NCI-H2107 (cell line): ENCODE results near the gene HOXD8.
A peak's percentile ranks its signal among the peaks of the same experiment; 100 is the strongest.

Source experiments
- DNase-seq: peaks from one replicate; lab custom pipeline; 2025; lab: John Stamatoyannopoulos, UW

The HOXD8 gene

DNA sequence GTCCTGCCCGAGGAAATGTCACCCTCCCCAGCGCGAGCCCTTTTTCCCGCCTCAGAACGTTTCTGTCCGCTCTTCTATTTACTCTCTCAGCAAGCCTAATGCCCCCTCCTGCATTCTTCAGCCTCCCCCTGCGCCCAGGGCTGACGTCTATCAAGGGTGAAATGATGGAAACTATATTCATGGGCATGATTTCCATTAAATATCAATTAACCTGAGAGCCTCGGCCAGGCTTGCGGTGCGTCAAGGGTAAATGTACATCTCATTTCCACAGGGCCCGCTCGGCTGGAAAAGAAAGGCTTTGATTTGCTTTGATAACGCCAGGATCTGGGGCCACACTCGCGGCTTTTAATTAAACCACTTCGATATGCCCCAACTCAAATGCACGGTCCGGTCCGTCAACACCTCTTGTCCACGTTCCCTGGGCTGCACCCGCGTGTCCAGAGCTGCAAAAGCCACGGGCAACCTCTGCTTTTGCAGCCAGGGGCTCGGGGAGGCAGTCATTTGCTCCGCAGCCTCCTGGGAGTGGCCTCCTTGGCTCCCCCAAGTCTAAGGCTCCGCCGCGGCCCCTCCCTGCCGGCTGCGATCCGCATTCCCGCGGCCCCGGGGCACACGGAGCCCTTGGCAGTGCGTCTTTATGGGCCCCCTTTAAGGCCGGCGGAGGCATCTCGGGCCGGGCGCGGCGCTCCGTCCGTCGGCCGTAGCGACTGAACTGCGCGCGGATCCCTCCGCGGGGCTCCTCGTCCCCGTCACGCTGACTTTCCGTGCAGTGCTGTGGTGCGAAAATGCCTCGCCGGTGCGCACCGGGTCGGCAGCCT is at the start of gene HOXD8:
TSS of gene HOXD8 (plus strand) at position 724 of the 815 bp plus-strand sequence. CDS start 662 bp downstream, outside the sequence.
- peak; percentile 38 for DNase-seq

DNA sequence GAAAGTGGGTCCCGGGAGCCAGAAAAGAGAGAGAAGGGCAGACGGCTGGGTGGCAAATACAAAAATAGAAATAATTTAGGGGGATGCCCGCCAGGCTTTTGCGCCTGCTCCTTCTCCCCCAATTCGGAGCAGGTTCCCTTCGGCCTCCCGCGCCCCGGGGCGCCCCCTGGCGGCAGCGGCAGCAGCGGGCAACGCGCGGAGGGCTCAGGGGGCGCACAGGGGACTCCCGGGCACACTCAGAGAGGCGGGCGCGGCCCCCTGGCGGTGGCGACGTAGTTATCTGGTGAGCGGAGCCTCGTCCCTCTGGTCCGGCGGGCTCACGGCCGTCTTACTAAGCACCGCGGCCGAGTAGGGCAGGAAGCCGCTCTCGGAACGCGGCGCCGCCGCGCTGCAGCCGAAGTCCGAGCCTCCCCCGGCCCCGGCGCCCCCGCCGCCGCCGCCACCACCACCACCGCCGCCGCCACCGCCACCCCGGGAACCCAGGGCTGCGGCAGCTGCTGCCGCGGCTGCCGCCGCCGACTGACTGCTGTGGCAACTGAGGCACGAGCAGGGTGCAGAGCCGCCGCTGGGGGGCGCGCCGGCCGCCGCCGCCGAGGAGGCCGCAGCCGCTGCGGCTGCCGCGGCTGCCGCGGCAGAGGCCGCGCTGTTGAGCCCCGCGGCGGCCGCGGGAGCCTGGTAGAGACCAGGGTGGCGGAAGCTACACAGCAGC is 49.5 kb upstream of the HOXD8 start:
- DNase-seq, result peak; percentile 58

DNA sequence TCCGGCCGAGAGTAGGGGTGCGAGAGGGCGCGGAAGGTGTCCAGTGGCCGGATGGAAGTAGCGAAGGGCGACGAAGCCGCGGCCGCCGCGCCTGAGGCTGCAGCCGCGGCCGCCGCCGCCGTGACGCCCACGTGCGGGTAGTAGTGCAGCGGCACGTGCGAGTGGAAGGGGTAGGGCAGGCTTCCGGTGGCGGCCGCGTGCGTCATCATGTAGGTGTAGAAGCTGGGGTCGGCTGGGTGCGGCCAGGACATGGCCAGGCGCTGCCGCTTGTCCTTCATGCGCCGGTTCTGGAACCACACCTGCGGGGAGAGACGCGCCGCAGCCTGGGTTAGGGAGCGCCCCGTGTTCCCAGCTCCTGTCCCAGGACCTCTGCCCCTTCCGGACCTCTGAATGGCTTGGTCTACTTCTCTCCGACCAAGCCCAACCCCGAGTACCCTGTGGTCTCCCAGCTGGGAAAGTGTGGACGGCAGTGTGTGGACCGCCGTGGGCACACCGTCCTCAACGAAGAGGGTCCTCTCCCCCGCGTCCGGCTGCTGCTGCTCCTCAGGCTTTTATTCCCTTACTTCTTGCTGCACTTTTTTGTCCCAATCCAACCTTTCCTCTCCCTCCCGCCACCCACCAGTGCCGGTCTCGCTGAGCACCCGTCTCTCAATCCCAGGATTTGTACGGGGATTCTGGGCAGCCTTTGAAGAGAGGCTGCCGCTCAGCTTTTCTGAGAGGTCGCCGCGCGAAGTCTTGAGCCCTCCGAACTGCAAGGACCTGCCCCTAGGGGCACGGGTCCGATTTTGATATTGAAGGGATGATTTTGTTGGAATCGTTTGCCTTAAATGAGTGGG is 48.7 kb upstream of the HOXD8 start:
- no peak for DNase-seq

DNA sequence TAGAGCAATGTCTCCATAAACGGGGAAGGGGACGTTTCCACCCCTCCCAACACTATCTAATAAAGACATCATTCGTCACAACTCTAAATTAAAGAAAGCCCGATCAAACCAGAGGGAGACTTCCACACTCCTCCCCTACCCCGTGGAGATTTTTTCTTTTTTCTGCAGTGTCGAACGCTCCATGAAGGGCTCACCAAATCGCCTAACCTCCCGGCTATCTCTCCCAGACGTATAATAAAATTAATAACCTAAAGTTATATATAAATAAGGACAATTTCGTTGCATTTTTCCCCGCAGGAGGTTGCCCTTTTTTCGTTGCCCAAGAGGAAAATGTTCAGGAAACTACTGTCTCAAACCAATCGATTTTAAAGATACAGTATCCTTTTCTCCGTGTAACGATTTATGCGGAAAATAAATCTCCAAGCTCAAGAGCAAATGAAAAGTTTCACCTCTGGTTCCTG is 48.1 kb upstream of the HOXD8 start:
- no peak for DNase-seq

DNA sequence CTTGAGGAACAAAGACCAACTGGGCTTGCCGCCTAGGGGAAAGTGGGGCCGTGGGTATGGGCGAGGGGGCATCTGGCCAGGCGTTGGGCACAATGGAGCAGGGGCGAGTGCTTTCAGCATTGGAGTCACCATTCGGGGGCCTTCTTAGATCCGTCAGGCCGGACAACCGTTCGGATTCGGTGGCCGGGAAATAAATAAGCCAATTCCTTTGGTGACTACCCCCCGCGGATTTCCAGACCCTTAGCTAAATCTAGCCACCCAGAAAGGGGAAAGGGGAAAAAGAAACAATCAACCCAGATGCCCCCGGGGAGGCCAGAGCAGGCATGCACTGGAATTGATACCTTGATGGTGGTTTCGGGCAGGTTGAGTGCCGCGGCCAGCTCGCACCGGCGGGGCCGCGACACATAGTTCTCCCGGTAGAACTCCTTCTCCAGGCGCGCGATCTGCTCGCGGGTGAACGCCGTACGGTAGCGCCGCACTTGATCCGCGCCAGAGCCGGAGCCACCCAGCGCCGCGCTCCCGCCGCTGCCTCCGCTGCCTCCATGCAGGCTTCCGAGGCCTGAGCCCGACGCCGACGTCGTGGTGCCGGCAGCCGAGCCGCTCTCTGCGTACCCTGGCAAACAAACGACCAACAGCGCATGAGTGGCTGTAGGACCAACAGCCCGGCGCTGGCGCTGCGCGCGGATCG is 47.5 kb upstream of the HOXD8 start:
- DNase-seq, result no peak

DNA sequence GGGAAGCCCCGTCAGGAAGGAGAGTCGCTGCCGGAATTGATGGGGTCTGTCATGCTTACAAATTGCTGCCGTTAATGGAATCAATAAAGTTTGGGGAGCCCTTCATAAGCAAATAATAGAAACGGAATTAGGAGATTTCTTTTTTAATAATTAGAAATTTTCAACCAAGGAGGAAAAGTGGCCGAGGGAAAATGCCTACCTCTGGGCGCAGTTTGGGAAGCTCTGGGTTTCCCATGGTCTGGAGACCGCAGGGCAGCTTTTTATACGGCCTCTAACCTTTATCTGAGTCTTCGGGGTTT is 47.0 kb upstream of the HOXD8 start:
- DNase-seq, result no peak

DNA sequence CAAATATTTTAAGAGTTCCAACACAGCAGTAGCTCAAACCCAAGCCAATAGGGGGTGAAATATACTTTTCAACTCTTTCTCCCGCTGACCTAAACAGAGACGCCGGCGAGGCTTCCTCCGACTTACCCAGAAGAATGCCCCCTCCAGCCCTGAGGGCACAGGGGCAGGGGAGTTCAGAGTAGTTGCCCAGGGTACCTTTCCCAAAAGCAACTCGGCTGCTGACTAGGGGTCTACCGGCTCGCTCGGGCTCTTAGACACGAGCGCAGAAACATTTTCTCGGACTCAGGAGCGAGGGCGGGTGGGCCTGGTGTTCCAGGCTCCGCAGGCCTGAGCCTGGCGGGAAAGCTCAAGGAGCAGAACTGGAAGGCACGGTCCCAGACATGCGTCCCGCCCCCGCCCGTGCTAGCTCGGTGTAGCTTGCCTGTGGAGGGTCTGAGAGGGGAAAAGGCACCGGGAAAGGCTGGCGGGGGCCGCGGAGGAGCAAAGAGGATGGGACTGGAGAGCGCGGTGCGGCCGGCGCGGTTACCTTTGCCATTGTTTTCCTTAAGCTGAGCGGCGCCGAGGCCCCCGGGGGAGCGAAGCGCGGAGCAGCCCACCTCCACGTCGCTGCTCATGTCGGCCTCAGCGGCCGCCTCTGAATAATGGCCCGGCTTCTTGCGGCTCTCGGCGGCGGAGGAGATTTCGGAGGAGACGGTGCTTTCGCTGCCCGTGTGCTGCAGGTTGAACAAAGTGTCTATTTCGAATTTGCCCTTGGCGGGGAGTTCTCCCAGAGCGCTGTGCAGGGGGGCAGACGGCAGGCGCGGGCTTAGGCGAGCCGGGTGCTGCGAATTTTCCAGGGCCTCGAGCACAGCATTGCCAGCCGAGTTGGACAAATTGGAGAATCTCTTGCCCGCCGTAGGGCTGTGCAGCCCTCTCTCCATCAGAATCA is 46.4 kb upstream of the HOXD8 start:
- DNase-seq, result no peak

DNA sequence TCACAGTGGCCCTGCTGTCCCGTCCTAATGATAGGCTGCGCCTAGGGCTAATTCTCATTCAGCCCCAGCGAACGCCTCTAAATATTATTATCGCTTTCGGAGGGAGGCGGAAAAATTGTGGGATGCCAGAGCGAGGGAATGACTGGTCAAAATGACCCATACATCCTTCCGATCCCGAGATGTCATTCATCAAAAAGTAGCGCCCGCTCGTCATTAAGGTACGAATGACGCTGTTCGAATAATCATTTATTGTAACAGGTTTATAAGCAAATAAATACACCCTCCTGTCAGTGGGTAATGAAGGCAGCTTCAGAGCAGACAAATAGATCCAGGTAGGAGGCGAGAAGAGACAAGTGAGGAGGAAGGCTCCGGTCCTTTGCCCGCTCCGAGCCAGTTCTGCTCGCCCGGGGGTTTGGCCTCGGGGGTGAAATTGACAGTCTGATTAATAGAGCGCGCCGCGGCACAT is 45.7 kb upstream of the HOXD8 start, which contains the start of gene EVX2:
TSS of gene EVX2 (minus strand) at position 167 of the 466 bp plus-strand sequence. CDS start 186 bp downstream, outside the sequence.
- DNase-seq, result no peak

DNA sequence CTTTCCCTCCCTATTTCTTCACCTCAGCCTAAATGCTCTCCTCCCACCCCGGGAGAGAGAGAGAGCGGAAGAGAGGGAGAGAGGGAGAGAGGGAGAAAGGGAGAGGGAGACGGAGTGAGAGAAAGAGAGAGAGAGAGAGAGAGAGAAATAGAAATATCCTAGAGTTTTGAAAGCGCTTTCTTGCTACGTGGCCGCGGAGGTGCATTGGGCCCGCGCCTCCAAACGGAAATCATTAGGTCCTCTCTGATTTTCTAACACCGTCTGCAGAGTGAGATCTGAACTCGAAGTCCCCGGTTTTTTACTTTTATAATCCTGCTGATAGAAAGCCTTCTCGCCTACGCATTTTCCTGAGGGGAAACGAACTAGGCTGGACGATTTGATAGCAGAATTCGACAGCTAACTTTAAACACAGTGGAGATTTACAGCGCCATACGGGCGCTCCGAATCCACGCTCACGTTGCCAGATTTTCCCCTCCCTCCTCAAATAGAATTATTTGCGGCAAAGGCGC is 44.8 kb upstream of the HOXD8 start:
- no peak for DNase-seq

DNA sequence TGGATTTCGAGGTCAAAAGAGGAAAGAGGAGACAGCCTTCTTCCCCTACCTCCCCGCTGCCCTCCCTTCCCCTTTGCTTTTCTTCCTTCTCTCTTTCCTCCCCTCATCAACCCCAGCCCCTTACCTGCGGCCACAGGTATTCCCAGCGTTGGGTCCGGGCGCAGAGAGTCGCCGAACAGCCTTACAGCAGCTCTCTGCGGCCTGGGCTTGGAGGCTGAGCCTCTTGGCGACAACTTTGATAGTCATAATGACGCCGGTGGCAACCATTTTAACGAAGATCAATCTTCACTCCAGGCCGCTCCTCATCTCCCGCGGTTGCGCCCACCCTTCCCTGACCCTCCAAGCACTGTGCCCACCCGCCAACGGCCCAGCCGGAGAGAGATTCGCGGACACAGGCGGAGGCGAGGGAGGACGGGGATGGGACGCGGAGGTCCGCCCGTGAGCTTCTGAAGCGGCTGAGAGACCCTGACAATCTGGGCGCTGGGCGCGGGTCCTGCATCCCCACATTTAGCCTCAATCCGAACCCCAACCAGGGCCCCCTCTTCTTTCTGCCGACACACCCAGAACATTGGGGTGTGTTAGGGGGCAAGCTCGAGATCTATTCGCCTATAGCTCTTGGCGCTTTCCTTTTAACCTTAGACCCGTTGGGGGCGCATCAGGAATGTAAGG is 44.3 kb upstream of the HOXD8 start:
- DNase-seq, result no peak

DNA sequence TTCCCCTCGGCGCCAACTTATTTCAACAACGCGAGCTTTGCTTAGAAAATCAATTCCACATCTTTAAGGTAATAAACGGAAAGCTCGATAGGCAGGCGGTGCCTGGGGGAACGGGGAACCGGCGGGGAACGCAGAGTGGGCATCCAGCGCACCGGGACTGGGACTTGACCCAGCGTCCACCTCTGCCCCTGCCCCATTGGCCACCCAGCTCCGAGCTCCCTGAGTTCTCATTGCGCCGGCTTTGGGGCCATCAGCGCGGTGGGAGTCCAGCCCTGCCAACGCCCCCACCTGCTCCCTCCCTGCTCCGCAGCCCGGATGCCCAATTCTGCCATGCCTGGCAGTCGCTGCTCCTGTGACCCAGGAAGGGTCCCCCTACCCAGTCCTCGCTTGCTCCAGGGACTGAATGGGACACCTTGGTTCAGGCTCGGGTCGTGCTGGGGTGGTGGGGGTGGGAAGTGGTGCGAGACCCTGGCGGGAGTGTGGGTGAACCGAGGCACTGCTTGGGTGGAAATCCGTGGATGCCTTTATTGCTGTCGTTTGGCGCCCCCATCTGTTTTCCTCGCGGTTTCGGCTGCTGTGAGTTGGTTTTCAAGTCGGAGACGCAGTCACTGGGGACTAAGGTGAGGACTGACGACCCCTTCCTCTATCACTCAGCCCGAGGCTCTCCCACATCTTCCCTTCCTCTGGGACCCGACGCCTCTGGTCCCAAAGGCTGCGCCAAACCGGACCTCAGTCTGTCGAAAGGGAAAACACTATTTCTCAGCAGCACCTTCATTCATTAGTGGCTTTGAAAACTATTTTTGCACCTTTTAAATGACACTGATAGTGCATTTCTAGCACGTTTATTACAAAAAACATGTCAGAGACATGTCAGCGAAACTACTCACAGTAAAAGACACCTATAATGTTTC is 43.4 kb upstream of the HOXD8 start:
- no peak for DNase-seq

DNA sequence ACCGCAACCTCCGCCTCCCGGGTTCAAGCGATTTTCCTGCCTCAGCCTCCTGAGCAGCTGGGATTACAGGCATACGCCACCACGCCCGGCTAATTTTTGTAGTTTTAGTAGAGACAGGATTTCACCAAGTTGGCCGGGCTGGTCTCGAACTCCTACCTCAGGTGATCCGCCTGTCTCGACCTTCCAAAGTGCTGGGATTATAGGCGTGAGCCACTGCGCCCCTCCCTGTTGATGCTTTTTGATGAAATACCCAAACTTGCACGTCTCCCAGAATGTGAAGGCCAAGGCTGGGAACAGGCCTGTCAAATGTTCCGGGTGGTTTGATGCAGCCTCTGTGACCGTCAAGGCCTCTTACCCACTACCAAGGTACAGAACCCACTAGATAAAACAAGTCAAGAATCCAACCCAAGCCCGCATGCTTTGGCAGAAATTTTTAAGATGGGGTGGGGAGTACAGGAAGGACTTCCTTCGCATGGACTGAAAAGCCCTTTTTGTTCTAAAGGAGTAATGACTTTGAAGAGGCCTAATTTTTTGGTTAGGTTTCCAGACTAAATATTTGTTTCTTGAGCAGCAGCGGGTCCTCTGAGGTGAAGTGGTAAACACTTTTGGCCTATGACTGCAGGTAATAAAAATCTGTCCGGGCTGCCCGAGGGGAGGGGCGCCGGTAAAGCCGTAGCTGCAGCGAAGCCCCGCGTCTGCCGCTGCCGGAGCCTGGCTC is 42.0 kb upstream of the HOXD8 start:
- DNase-seq, result no peak

DNA sequence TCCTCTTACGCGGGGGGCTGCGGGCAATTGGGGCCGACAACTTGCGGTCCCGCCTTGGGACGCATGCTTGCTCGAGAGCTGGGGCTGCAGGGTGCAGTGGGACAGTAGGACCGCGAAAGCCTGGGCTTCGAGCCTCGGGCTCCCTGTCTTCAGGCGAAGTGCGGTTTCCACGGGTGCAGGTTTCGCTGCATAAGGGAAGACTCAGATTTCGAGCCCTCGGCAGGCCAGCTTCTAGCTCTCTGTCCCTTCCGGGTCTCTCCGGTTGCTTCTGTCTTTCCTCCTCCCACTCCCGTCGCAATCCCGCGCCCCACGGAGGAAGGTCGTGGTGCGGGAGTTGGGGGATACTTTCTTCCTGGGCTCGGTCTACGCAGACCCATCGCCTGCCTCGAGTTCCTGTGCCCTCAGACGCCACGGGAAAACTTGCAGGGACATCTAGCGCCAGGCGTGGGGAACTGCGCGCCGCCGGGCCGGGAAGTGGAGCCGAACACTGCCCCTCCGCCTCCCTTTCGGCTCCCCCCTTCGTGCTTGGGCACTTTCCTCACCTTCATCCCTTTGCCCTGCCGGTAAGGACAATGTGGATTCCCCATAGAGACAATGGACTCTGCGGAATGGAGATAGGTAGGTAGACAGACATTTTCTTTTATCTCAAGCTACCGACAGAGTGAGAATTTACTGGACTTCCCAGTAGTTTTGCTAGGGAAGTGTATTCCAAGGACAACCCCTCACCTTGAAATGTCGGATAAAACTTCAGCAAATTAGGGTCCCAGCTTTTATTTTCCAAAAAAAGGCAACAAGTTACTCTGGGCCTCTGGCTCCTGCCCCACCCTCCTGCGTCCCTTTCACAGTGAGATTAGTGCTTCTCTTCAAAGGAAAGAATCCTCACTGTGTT is 41.2 kb upstream of the HOXD8 start:
- peak; percentile 35 for DNase-seq

DNA sequence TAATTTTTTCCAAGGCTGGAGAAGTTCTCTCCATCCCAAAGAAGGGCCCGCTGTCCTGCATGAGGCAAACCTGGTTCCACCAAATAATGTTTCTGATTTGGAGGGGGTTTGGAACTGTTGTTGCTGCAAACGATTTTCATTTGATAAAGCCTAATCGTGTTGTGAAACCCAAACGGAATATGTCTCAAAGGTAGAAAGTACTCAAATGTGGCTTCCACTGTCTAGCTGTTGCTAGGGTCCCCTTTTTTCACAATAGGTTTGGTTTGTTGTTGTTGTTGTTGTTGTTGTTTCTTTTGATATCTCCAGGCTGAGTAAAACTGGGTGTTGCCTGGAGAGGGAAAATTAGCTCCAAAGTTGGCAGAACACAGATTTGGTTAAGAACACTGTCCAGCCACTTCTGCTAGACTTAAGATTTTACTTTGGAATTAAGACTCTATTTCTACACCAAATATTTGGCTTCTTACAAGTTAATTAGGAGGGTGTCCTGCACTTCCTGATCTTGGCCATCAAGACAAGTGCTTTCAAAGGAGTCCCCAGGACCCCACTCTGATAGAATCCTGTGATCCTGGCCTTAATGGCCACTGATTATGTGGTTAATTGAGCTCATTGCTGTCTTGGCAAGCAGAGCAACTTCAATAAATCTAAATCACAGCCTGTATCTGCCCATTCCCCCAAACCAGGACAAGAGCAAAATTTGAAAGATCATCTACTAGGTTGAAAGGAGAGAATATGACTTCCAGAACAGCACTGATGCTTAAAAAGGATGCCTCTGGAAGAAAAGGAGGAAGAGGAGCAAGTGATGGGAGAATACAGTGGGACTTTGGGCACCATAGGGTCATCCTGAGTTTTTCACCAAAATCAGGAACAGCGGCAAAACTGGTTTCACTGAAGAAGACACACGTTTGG is 40.3 kb upstream of the HOXD8 start:
- DNase-seq, result no peak

DNA sequence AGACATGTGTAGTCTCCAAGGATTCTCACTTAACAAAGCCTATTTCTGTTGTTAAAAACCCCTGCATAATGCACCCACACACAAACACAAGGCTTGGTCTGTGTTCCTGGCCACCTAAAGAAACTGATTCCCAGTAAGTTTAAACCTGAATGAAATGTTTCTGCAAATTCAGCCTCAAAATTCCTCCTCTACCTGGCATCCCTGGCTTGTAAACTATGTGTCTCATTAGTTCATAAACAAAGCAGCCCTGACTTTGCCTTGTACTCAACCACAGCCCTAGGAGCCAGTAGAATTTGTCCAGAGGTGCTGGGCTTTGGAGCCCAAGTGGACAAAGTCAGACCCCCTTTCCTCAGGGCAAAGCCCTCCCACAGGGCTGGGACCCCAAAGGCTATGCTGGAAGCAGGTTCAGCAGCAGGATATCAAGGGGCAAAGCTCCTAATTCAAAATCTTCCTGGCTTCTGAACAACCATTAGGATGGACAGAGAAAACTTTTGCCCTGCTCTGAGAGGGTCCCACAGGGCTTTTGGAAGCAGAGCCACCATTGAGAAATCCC is 39.6 kb upstream of the HOXD8 start:
- DNase-seq, result no peak

DNA sequence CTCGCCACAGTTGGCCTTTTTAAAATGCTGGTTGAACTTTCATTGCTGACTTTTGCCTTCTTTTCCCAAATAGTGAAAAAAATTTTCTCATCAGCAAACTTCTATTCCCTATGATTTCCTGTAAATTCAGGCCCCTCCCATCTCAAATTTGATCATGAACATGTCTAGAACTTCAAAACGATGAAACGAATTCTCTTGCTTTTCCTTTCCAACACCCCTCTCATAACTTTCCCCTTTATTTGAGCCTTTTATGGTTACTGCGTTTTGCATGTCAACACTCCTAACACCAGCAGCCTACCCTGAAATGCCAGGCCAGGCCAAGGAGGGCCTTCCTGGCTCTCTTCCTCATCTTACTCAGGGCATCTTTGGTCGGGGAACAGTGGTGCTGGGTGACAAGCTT is 38.6 kb upstream of the HOXD8 start:
- DNase-seq, result no peak
